HCT116 (cell line): ENCODE results near the gene ZSCAN25. TPM values are rescaled to one million over a fixed set of nuclear protein-coding genes. Genes with fewer than 3 reads are reported as not detected.

Experiments used
- ATAC-seq: fragments of 200-7000 bp; cut with Tn5 transposase; 2 replicates; pipeline ENCODE4 v1.9.1; 2020; ENCODE audit warnings: mild to moderate bottlenecking, moderate library complexity
- BruUV-seq: library from RNA; stranded (reverse); fragments of 400-500 nt; replicated peaks from 2 replicates; lab custom pipeline; 2021; lab: Mats Ljungman, UMichigan
- CTCF ChIA-PET: fragments of 300-600 bp; sonication (Branson Sonifier 250); formaldehyde crosslinking; loops from one replicate; lab custom pipeline; 2021; ENCODE audit warnings: antibody characterized with exemption; lab: Charles Lee
- POLR2A ChIA-PET: fragments of 300-600, 350-600 bp; sonication (Branson Sonifier 250); formaldehyde crosslinking; loops from one replicate; lab custom pipeline; 2021; ENCODE audit warnings: antibody characterized with exemption; lab: Charles Lee
- RAD21 ChIA-PET, 2 experiments: fragments of 300-600 bp; sonication (Branson Sonifier 250); formaldehyde crosslinking; loops; one replicate each; lab custom pipeline; 2023; ENCODE audit warnings: low total read pairs in 2 of 2; ENCODE audit not compliant: uncharacterized antibody in 2 of 2, unreplicated experiment in 2 of 2, low non-redundant PET in 1 of 2; lab: Charles Lee
- DNase-seq: peaks from one replicate; pipeline ENCODE4 v3.0.0-alpha.2; 2010; ENCODE audit warnings: low read depth, low spot score
- H2AFZ ChIP-seq: fragments of 200-600 bp; shearing (Covaris generic), sonication (generic); 2 replicates; pipeline ENCODE4 v1.6.1; 2017; ENCODE audit warnings: low read depth, mixed run types, mixed read lengths, antibody characterized with exemption, low read length; ENCODE audit not compliant: poor library complexity, severe bottlenecking
- H3K27ac ChIP-seq: 2 replicates; pipeline ENCODE4 v1.5.1; 2012; ENCODE audit warnings: low read depth, low read length
- H3K27me3 ChIP-seq: fragments of 200-600 bp; sonication (generic); 2 replicates; pipeline ENCODE4 v1.6.1; 2016; ENCODE audit warnings: mixed run types, low read length, mixed read lengths; ENCODE audit not compliant: insufficient read depth
- H3K36me3 ChIP-seq, 2 experiments: fragments of 200-500 bp in 1 of 2; fragments of 200-600 bp in 1 of 2; sonication (Bioruptor generic) in 1 of 2; sonication (generic) in 1 of 2; 2 replicates each; pipeline versions ENCODE4 v1.5.1 to v1.6.1; 2014 to 2016; ENCODE audit warnings: low read length in 2 of 2, inconsistent platforms in 1 of 2, mixed read lengths in 1 of 2, mixed run types in 1 of 2; ENCODE audit not compliant: insufficient read depth in 2 of 2, control insufficient read depth in 1 of 2
- H3K4me1 ChIP-seq, 2 experiments: fragments of 200-600 bp in 1 of 2; sonication (generic) in 1 of 2; 2 replicates each; pipeline versions ENCODE4 v1.5.1 to v1.6.1; 2012 to 2017; ENCODE audit warnings: low read length in 2 of 2, inconsistent platforms in 1 of 2, mild to moderate bottlenecking in 1 of 2, mixed read lengths in 1 of 2, mixed run types in 1 of 2, moderate library complexity in 1 of 2; ENCODE audit not compliant: insufficient read depth in 2 of 2, control insufficient read depth in 1 of 2
- H3K4me2 ChIP-seq: fragments of 200-600 bp; sonication (generic); 2 replicates; pipeline ENCODE4 v1.6.1; 2017; ENCODE audit warnings: mixed run types, low read length, mixed read lengths
- H3K4me3 ChIP-seq, 2 experiments: fragments of 200-600 bp in 1 of 2; sonication (generic) in 1 of 2; replicated peaks in 1 of 2; 2 replicates each; pipeline ENCODE4 v1.5.1; 2011 to 2016; ENCODE audit warnings: low read length in 2 of 2, control low read depth in 1 of 2, low read depth in 1 of 2, mild to moderate bottlenecking in 1 of 2, mixed read lengths in 1 of 2, mixed run types in 1 of 2
- H3K79me2 ChIP-seq: fragments of 200-600 bp; sonication (generic); 2 replicates; pipeline ENCODE4 v1.6.1; 2017; ENCODE audit warnings: mild to moderate bottlenecking, mixed run types, low read length, moderate library complexity, mixed read lengths; ENCODE audit not compliant: insufficient read depth
- H3K9ac ChIP-seq: fragments of 200-600 bp; sonication (generic); 2 replicates; pipeline ENCODE4 v1.6.1; 2016; ENCODE audit warnings: low read length, mixed read lengths
- H3K9me2 ChIP-seq: fragments of 200-600 bp; sonication (generic), shearing (Covaris generic); 2 replicates; pipeline ENCODE4 v1.6.1; 2017; ENCODE audit warnings: mixed run types, mild to moderate bottlenecking, moderate library complexity; ENCODE audit not compliant: insufficient read depth
- H3K9me3 ChIP-seq, 2 experiments: fragments of 200-500 bp in 1 of 2; fragments of 200-600 bp in 1 of 2; sonication (Bioruptor generic) in 1 of 2; sonication (generic) in 1 of 2; 2 replicates each; pipeline ENCODE4 v1.6.1; 2014 to 2017; ENCODE audit warnings: low read length in 2 of 2, mixed read lengths in 2 of 2, inconsistent platforms in 1 of 2, low read depth in 1 of 2, mild to moderate bottlenecking in 1 of 2, mixed run types in 1 of 2, moderate library complexity in 1 of 2; ENCODE audit not compliant: control insufficient read depth in 1 of 2, insufficient read depth in 1 of 2
- H4K20me1 ChIP-seq: fragments of 200-600 bp; sonication (generic), shearing (Covaris generic); 2 replicates; pipeline ENCODE4 v1.6.1; 2017; ENCODE audit warnings: mixed run types, mild to moderate bottlenecking, moderate library complexity; ENCODE audit not compliant: insufficient read depth
- ELF1 ChIP-seq: IDR thresholded peaks from 2 replicates; pipeline ENCODE4 v1.6.1; 2012; ENCODE audit warnings: low read depth, borderline replicate concordance
- EZH2 ChIP-seq: fragments of 200-600 bp; sonication (generic); IDR thresholded peaks from 2 replicates; pipeline ENCODE4 v1.6.1; 2017; ENCODE audit warnings: antibody characterized with exemption, mixed run types
- FOSL1 ChIP-seq: IDR thresholded peaks from 2 replicates; pipeline ENCODE4 v1.6.1; 2012; ENCODE audit warnings: low read depth
- RAD21 ChIP-seq: IDR thresholded peaks from 2 replicates; pipeline ENCODE4 v1.6.1; 2012; ENCODE audit warnings: low read depth, mild to moderate bottlenecking
- ZBTB33 ChIP-seq: IDR thresholded peaks from 2 replicates; pipeline ENCODE4 v1.6.1; 2011; ENCODE audit warnings: mild to moderate bottlenecking, low read length, moderate library complexity; ENCODE audit not compliant: insufficient replicate concordance; ENCODE audit errors: extremely low read depth
- ZFX ChIP-seq: fragments of 450-650 bp; IDR thresholded peaks from 2 replicates; pipeline ENCODE4 v1.6.1; 2017
- intact Hi-C: fragments of 100-400 bp; cut with micrococcal nuclease; formaldehyde crosslinking; loops from 2 replicates; pipeline ENCODE4 v1.10.0; 2022
- total RNA-seq: library from RNA; stranded (reverse); gene quantifications from one replicate; pipeline ENCODE4 v1.2.1, GENCODE V29; 2021; ENCODE audit not compliant: unreplicated experiment
- TF ChIP-seq, protein P1 (sequence below), 3 experiments: fragments of 200-600 bp in 1 of 3; sonication (generic) in 1 of 3; IDR thresholded peaks in 2 of 3; conservative IDR thresholded peaks in 1 of 3; 2 replicates each; pipeline ENCODE4 v1.5.1; 2012 to 2017; ENCODE audit warnings: low read depth in 2 of 3, low read length in 2 of 3, antibody characterized with exemption in 1 of 3, borderline replicate concordance in 1 of 3, control low read depth in 1 of 3, mild to moderate bottlenecking in 1 of 3, mixed read lengths in 1 of 3, mixed run types in 1 of 3, moderate library complexity in 1 of 3; ENCODE audit not compliant: insufficient read depth in 1 of 3

The ZSCAN25 gene
- total RNA-seq, 1 experiment from 2014 or later, result 14.0 TPM

- CTCF ChIA-PET, result no interaction called here
- H3K4me3 ChIP-seq, result peak overlapping the region; percentile 99
- H3K79me2 ChIP-seq, result peaks cover 36% of the 10 kb centered on the region
- no peaks in the 10 kb centered on the region for H3K27me3 ChIP-seq
- H2AFZ ChIP-seq, result peak overlapping the region; percentile 75
- H3K9me2 ChIP-seq, result no peaks in the 10 kb centered on the region
- no peaks in the 10 kb centered on the region for H3K9me3 ChIP-seq
- H3K4me2 ChIP-seq, result peak overlapping the region; percentile 92
- ATAC-seq (peak; percentile 5; the same call in 1 of the 2 replicates), DNase-seq (no peak)
- H3K36me3 ChIP-seq, result peaks cover 21 to 22% of the 10 kb centered on the region in 2 experiments; a peak in 3 of 4 replicates
- peak overlapping the region; percentile 97 for H3K9ac ChIP-seq
- BruUV-seq, result no TSS peak
- H4K20me1 ChIP-seq, result no peaks in the 10 kb centered on the region
- peaks cover 9 to 24% of the 10 kb centered on the region in 2 experiments for H3K4me1 ChIP-seq
- TF ChIP-seq FOSL1 (no peak), EZH2 (no peak), RAD21 (no peak), ZFX (no peak), ZBTB33 (no peak), ELF1 (no peak)
- TF ChIP-seq, protein P1, sequence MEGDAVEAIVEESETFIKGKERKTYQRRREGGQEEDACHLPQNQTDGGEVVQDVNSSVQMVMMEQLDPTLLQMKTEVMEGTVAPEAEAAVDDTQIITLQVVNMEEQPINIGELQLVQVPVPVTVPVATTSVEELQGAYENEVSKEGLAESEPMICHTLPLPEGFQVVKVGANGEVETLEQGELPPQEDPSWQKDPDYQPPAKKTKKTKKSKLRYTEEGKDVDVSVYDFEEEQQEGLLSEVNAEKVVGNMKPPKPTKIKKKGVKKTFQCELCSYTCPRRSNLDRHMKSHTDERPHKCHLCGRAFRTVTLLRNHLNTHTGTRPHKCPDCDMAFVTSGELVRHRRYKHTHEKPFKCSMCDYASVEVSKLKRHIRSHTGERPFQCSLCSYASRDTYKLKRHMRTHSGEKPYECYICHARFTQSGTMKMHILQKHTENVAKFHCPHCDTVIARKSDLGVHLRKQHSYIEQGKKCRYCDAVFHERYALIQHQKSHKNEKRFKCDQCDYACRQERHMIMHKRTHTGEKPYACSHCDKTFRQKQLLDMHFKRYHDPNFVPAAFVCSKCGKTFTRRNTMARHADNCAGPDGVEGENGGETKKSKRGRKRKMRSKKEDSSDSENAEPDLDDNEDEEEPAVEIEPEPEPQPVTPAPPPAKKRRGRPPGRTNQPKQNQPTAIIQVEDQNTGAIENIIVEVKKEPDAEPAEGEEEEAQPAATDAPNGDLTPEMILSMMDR (IDR thresholded peaks at IDR 0.05 in 2 of 3, conservative IDR thresholded peaks at IDR 0.05 in 1 of 3; ENCODE audit: borderline replicate concordance in 1 of 3, insufficient read depth in 1 of 3, low read depth in 2 of 3, low read length in 2 of 3), result no peak
- peak overlapping the region; percentile 61 for H3K27ac ChIP-seq
- RAD21 ChIA-PET, result no interaction called here
- POLR2A ChIA-PET, result interaction anchor here (0.7 to 1.9 kb wide), 4 partner anchors 11 to 116 kb away, joined by 3 to 6 read pairs (median 4); partner anchors contain the start of genes ZKSCAN5, ZNF394 and ZNF655
- intact Hi-C loops, result loop anchor here (5.0 to 10.0 kb wide), 3 partner anchors 59 to 114 kb away; partner anchors contain the start of genes ZKSCAN5, ZNF394 and ZNF655
These were observed 772 bp upstream of the ZSCAN25 start for GRCh38 chr7:99615989-99616358.
